H9 (cell line): Measurements from ENCODE around the gene OGDH. TPM values are rescaled to one million over a fixed set of nuclear protein-coding genes. Genes with fewer than 3 reads are reported as not detected.

Source experiments
- DNase-seq: peaks from one replicate; pipeline ENCODE4 v3.0.0-alpha.2; 2017
- H2AFZ ChIP-seq: one replicate; pipeline ENCODE4 v1.6.1; 2013; ENCODE audit warnings: mild to moderate bottlenecking, low read length, control low read depth, moderate library complexity
- H2AK5ac ChIP-seq: 2 replicates; pipeline ENCODE4 v1.6.1; 2013; ENCODE audit warnings: low read length, control low read depth, mixed read lengths; ENCODE audit not compliant: insufficient read length
- H2BK120ac ChIP-seq: one replicate; pipeline ENCODE4 v1.6.1; 2013; ENCODE audit warnings: low read depth, mild to moderate bottlenecking, low read length, control low read depth, inconsistent platforms; ENCODE audit not compliant: poor library complexity, severe bottlenecking
- H2BK12ac ChIP-seq: 2 replicates; pipeline ENCODE4 v1.6.1; 2013; ENCODE audit warnings: low read length, control low read depth, mixed read lengths, low read depth; ENCODE audit not compliant: insufficient read length
- H2BK15ac ChIP-seq: 2 replicates; pipeline ENCODE4 v1.6.1; 2013; ENCODE audit warnings: low read depth, low read length, control low read depth
- H2BK20ac ChIP-seq: one replicate; pipeline ENCODE4 v1.6.1; 2013; ENCODE audit warnings: low read depth, mild to moderate bottlenecking, low read length, control low read depth, inconsistent platforms; ENCODE audit not compliant: poor library complexity, severe bottlenecking
- H2BK5ac ChIP-seq: 2 replicates; pipeline ENCODE4 v1.6.1; 2013; ENCODE audit warnings: low read length, control low read depth, mixed read lengths; ENCODE audit not compliant: insufficient read length
- H3K14ac ChIP-seq: 2 replicates; pipeline ENCODE4 v1.6.1; 2013; ENCODE audit warnings: low read length, control low read depth; ENCODE audit not compliant: insufficient read depth
- H3K18ac ChIP-seq: 2 replicates; pipeline ENCODE4 v1.6.1; 2013; ENCODE audit warnings: low read depth, mild to moderate bottlenecking, mixed read lengths, low read length, control low read depth; ENCODE audit not compliant: insufficient read length
- H3K23ac ChIP-seq: 2 replicates; pipeline ENCODE4 v1.6.1; 2013; ENCODE audit warnings: low read length, control low read depth, mixed read lengths, low read depth; ENCODE audit not compliant: insufficient read length
- H3K23me2 ChIP-seq: 2 replicates; pipeline ENCODE4 v1.6.1; 2013; ENCODE audit warnings: low read depth, mild to moderate bottlenecking, mixed read lengths, low read length, control low read depth; ENCODE audit not compliant: insufficient read length, poor library complexity, severe bottlenecking
- H3K27ac ChIP-seq: 2 replicates; pipeline ENCODE4 v1.5.1; 2013; ENCODE audit warnings: low read length, control low read depth, mixed read lengths, low read depth; ENCODE audit not compliant: insufficient read length
- H3K27me3 ChIP-seq: 2 replicates; pipeline ENCODE4 v1.6.1; 2013; ENCODE audit warnings: low read length, control low read depth, inconsistent platforms; ENCODE audit not compliant: insufficient read depth
- H3K4ac ChIP-seq: 2 replicates; pipeline ENCODE4 v1.6.1; 2013; ENCODE audit warnings: low read depth, mild to moderate bottlenecking, control low read depth, inconsistent platforms, low read length, moderate library complexity
- H3K4me1 ChIP-seq: 2 replicates; pipeline ENCODE4 v1.6.1; 2013; ENCODE audit warnings: low read length, control low read depth, inconsistent platforms; ENCODE audit not compliant: insufficient read depth
- H3K4me2 ChIP-seq: 2 replicates; pipeline ENCODE4 v1.6.1; 2013; ENCODE audit warnings: low read length, control low read depth, mixed read lengths; ENCODE audit not compliant: insufficient read length, insufficient read depth
- H3K56ac ChIP-seq: 2 replicates; pipeline ENCODE4 v1.6.1; 2013; ENCODE audit warnings: low read depth, mild to moderate bottlenecking, mixed read lengths, low read length, control low read depth; ENCODE audit not compliant: insufficient read length
- H3K79me1 ChIP-seq: 2 replicates; pipeline ENCODE4 v1.6.1; 2013; ENCODE audit warnings: low read depth, mild to moderate bottlenecking, moderate library complexity, low read length, control low read depth, inconsistent platforms; ENCODE audit not compliant: insufficient read depth, poor library complexity, severe bottlenecking
- H3K79me2 ChIP-seq: 2 replicates; pipeline ENCODE4 v1.6.1; 2013; ENCODE audit warnings: low read length, control low read depth, inconsistent platforms; ENCODE audit not compliant: insufficient read depth
- H3K9ac ChIP-seq: 2 replicates; pipeline ENCODE4 v1.6.1; 2013; ENCODE audit warnings: low read length, control low read depth, mixed read lengths; ENCODE audit not compliant: insufficient read length; ENCODE audit errors: extremely low read depth
- H3K9me3 ChIP-seq: one replicate; pipeline ENCODE4 v1.6.1; 2013; ENCODE audit warnings: low read depth, low read length, inconsistent platforms; ENCODE audit not compliant: control insufficient read depth
- H3T11ph ChIP-seq: one replicate; pipeline ENCODE4 v1.6.1; 2013; ENCODE audit warnings: mild to moderate bottlenecking, low read length, control low read depth, inconsistent platforms
- H4K20me1 ChIP-seq: one replicate; pipeline ENCODE4 v1.6.1; 2013; ENCODE audit not compliant: control insufficient read depth, insufficient read length, insufficient read depth
- H4K5ac ChIP-seq: 2 replicates; pipeline ENCODE4 v1.6.1; 2013; ENCODE audit warnings: low read depth, mild to moderate bottlenecking, mixed read lengths, low read length, control low read depth; ENCODE audit not compliant: insufficient read length
- H4K8ac ChIP-seq: replicated peaks from 2 replicates; pipeline ENCODE4 v1.6.1; 2013; ENCODE audit warnings: low read length, control low read depth, mixed read lengths, low read depth; ENCODE audit not compliant: insufficient read length
- H4K91ac ChIP-seq: 2 replicates; pipeline ENCODE4 v1.6.1; 2013; ENCODE audit warnings: low read depth, mild to moderate bottlenecking, moderate library complexity, mixed read lengths, low read length, control low read depth; ENCODE audit not compliant: insufficient read length
- H3K27ac Mint-ChIP-seq, 3 experiments: 2 replicates in 2 of 3; 3 replicates in 1 of 3; pipeline ENCODE4 v1.8.0; 2020 to 2021; ENCODE audit warnings: mixed read lengths in 3 of 3, mild to moderate bottlenecking in 1 of 3, moderate library complexity in 1 of 3
- H3K27me3 Mint-ChIP-seq: 2 replicates; pipeline ENCODE4 v1.8.0; 2021; ENCODE audit warnings: low read depth, mild to moderate bottlenecking, moderate library complexity, mixed read lengths
- H3K36me3 Mint-ChIP-seq, 3 experiments: 2 replicates in 2 of 3; 3 replicates in 1 of 3; pipeline ENCODE4 v1.8.0; 2020 to 2021; ENCODE audit warnings: low read depth in 3 of 3, mixed read lengths in 3 of 3; ENCODE audit not compliant: insufficient read depth in 1 of 3
- H3K4me1 Mint-ChIP-seq, 2 experiments: 2 replicates each; pipeline ENCODE4 v1.8.0; 2020; ENCODE audit warnings: mixed read lengths in 2 of 2
- H3K4me3 Mint-ChIP-seq, 2 experiments: 2 replicates in 1 of 2; 3 replicates in 1 of 2; pipeline ENCODE4 v1.8.0; 2020 to 2021; ENCODE audit warnings: mild to moderate bottlenecking in 2 of 2, mixed read lengths in 2 of 2, moderate library complexity in 1 of 2
- H3K9me3 Mint-ChIP-seq, 2 experiments: 2 replicates in 1 of 2; 3 replicates in 1 of 2; pipeline ENCODE4 v1.8.0; 2020; ENCODE audit warnings: mild to moderate bottlenecking in 2 of 2, mixed read lengths in 2 of 2, moderate library complexity in 1 of 2
- CTCF ChIP-seq: fragments of 200-600 bp; sonication (generic); conservative IDR thresholded peaks from 3 replicates; pipeline ENCODE4 v1.8.0; 2021; ENCODE audit warnings: antibody characterized with exemption, mild to moderate bottlenecking
- WGBS: extraction: QIAGEN DNeasy Blood & Tissue Kit; methylation state at CpG from one replicate; pipeline ENCODE4 v1.1.7; 2013; ENCODE audit warnings: missing lambda C conversion rate, low lambda C conversion rate, mixed read lengths; ENCODE audit not compliant: insufficient read length; ENCODE audit errors: extremely low coverage; 5-methylcytosine and 5-hydroxymethylcytosine counted together
- total RNA-seq: library from RNA; stranded (reverse); gene quantifications from 2 replicates; pipeline ENCODE4 v1.2.1, GENCODE V29; 2021

OGDH gene
- total RNA-seq, 1 experiment from 2014 or later: 77.3 TPM

GRCh38 chr7:44665531-44666213 is 59.2 kb downstream of the OGDH start:
- H3K4ac ChIP-seq: no peak overlapping the region
- peaks cover 3% of the 10 kb centered on the region for H3K9me3 ChIP-seq
- H3K27me3 Mint-ChIP-seq: no peaks in the 10 kb centered on the region
- no peaks in the 10 kb centered on the region for H3K79me2 ChIP-seq
- H3K4me2 ChIP-seq: no peak overlapping the region
- no peak overlapping the region for H3K9ac ChIP-seq
- WGBS: no CpG with 5 or more reads among the region's 9 CpGs
- H3K18ac ChIP-seq: no peak overlapping the region
- H3K14ac ChIP-seq: no peak overlapping the region
- no peak overlapping the region for H2BK120ac ChIP-seq
- H2BK15ac ChIP-seq: no peak overlapping the region
- no peak for DNase-seq
- no peaks in the 10 kb centered on the region for H3K27me3 ChIP-seq
- H3K27ac ChIP-seq: no peak overlapping the region
- H3K79me1 ChIP-seq: no peaks in the 10 kb centered on the region
- H3K23ac ChIP-seq: no peak overlapping the region
- no peak overlapping the region for H2BK5ac ChIP-seq
- no peak for TF ChIP-seq CTCF
- no peak overlapping the region for H3T11ph ChIP-seq
- peaks cover 0 to 8% of the 10 kb centered on the region in 2 experiments; a peak in 1 of 4 replicates for H3K4me1 Mint-ChIP-seq
- H2BK20ac ChIP-seq: no peak overlapping the region
- H4K91ac ChIP-seq: no peak overlapping the region
- H3K4me1 ChIP-seq: no peaks in the 10 kb centered on the region; the same call in 1 of the 2 replicates
- no peak overlapping the region for H2AFZ ChIP-seq
- H2BK12ac ChIP-seq: no peak overlapping the region
- no peak overlapping the region for H4K5ac ChIP-seq
- no peaks in the 10 kb centered on the region for H3K23me2 ChIP-seq
- H4K8ac ChIP-seq: no peak overlapping the region
- no peak overlapping the region for H3K56ac ChIP-seq
- no peak overlapping the region for H2AK5ac ChIP-seq
- peaks cover 6% of the 10 kb centered on the region in 2 experiments for H3K9me3 Mint-ChIP-seq
- H3K36me3 Mint-ChIP-seq: peaks cover 6 to 38% (median 27%) of the 10 kb centered on the region in 3 experiments
- H3K27ac Mint-ChIP-seq: 0 out of 7 replicates have a peak overlapping the region, but pooled peaks of 2 of the 3 experiments have one; percentile 12 to 29
- H4K20me1 ChIP-seq: no peaks in the 10 kb centered on the region
- H3K4me3 Mint-ChIP-seq: no peak overlapping the region
